HEK293T (cell line): ENCODE results near the gene TAP2.

Source experiments
- ARNT ChIP-seq: fragments of 450-650 bp; IDR thresholded peaks from 2 replicates; pipeline ENCODE4 v1.6.1; 2017; ENCODE audit warnings: mild to moderate bottlenecking
- BHLHE40 ChIP-seq: fragments of 450-650 bp; IDR thresholded peaks from 2 replicates; pipeline ENCODE4 v1.6.1; 2016; ENCODE audit warnings: mild to moderate bottlenecking, moderate library complexity, borderline replicate concordance
- CTBP1 ChIP-seq: fragments of 450-650 bp; IDR thresholded peaks from 2 replicates; pipeline ENCODE4 v1.6.1; 2016; ENCODE audit warnings: borderline replicate concordance
- FOXA1 ChIP-seq: fragments of 450-650 bp; IDR thresholded peaks from 2 replicates; pipeline ENCODE4 v1.6.1; 2016; ENCODE audit warnings: mild to moderate bottlenecking
- FOXK2 ChIP-seq: fragments of 450-650 bp; IDR thresholded peaks from 2 replicates; pipeline ENCODE4 v1.6.1; 2016; ENCODE audit warnings: mild to moderate bottlenecking
- FOXM1 ChIP-seq: fragments of 450-650 bp; IDR thresholded peaks from 2 replicates; pipeline ENCODE4 v1.6.1; 2017; ENCODE audit warnings: mild to moderate bottlenecking, borderline replicate concordance
- HDGF ChIP-seq: fragments of 450-650 bp; IDR thresholded peaks from 2 replicates; pipeline ENCODE4 v1.6.1; 2017; ENCODE audit warnings: antibody characterized with exemption, borderline replicate concordance
- LEF1 ChIP-seq: fragments of 450-650 bp; IDR thresholded peaks from 2 replicates; pipeline ENCODE4 v1.6.1; 2017; ENCODE audit warnings: mild to moderate bottlenecking, borderline replicate concordance
- SP1 ChIP-seq: fragments of 450-650 bp; IDR thresholded peaks from 2 replicates; pipeline ENCODE4 v1.6.1; 2017
- SUZ12 ChIP-seq: fragments of 450-650 bp; IDR thresholded peaks from 2 replicates; pipeline ENCODE4 v1.6.1; 2016; ENCODE audit warnings: mild to moderate bottlenecking
- TARDBP ChIP-seq: fragments of 450-650 bp; IDR thresholded peaks from 2 replicates; pipeline ENCODE4 v1.6.1; 2016
- ZNF384 ChIP-seq: fragments of 450-650 bp; IDR thresholded peaks from 2 replicates; pipeline ENCODE4 v1.6.1; 2016

DNA sequence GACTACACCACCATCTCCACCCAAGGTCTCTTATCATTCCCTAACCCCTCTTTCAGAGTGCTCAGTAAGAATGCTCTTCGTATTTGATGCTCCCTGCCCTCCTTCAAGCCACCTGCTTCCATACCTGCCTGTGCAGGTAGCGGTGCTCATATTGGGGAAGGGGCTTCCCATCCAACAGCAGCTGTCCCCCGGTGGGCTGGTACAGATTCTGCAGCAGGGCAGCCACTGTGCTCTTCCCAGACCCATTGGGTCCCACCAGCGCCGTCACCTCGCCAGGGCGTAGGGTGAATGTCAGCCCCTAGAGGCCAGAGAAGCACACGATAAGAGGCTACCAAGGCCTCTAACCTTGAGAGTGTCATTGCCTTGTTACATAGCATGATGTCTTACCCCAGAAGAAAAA is 9.3 kb upstream of the TAP2 start:
- TF ChIP-seq HDGF, result no peak
- TF ChIP-seq SP1, result no peak
- TF ChIP-seq ARNT, result no peak
- TF ChIP-seq FOXM1, result no peak
- no peak for TF ChIP-seq FOXK2
- no peak for TF ChIP-seq LEF1
- no peak for TF ChIP-seq BHLHE40
- no peak for TF ChIP-seq SUZ12
- TF ChIP-seq TARDBP, result no peak
- TF ChIP-seq ZNF384, result no peak
- TF ChIP-seq FOXA1, result no peak
- TF ChIP-seq CTBP1, result no peak
